GM23248 (cell line): Measurements from ENCODE around the gene C1orf87. TPM values are rescaled to one million over a fixed set of nuclear protein-coding genes. Genes with fewer than 3 reads are reported as not detected.
A peak's percentile ranks its signal among the peaks of the same experiment; 100 is the strongest.

Experiments used
- DNase-seq: peaks from one replicate; pipeline ENCODE4 v3.0.0-alpha.2; 2015
- H2AFZ ChIP-seq: fragments of 200-600 bp; sonication (generic); 2 replicates; pipeline ENCODE4 v1.6.1; 2016; ENCODE audit warnings: antibody characterized with exemption
- H3F3A ChIP-seq: fragments of 200-600 bp; sonication (generic); 2 replicates; pipeline ENCODE4 v1.6.1; 2016; ENCODE audit warnings: mild to moderate bottlenecking, antibody characterized with exemption, mixed run types; ENCODE audit not compliant: insufficient read depth
- H3K27ac ChIP-seq: fragments of 200-600 bp; sonication (generic); 2 replicates; pipeline ENCODE4 v1.5.1; 2016; ENCODE audit warnings: mild to moderate bottlenecking
- H3K27me3 ChIP-seq: fragments of 200-600 bp; sonication (generic); replicated peaks from 2 replicates; pipeline ENCODE4 v1.6.1; 2016; ENCODE audit warnings: mild to moderate bottlenecking; ENCODE audit not compliant: insufficient read depth
- H3K36me3 ChIP-seq: fragments of 200-600 bp; sonication (generic); 2 replicates; pipeline ENCODE4 v1.6.1; 2016; ENCODE audit warnings: low read depth, mild to moderate bottlenecking
- H3K4me1 ChIP-seq: fragments of 200-600 bp; sonication (generic); 2 replicates; pipeline ENCODE4 v1.6.1; 2016; ENCODE audit warnings: mild to moderate bottlenecking; ENCODE audit not compliant: insufficient read depth
- H3K4me2 ChIP-seq: fragments of 200-600 bp; sonication (generic); one replicate; pipeline ENCODE4 v1.6.1; 2016; ENCODE audit warnings: mild to moderate bottlenecking; ENCODE audit not compliant: unreplicated experiment
- H3K4me3 ChIP-seq: fragments of 200-600 bp; sonication (generic); 2 replicates; pipeline ENCODE4 v1.5.1; 2016; ENCODE audit warnings: mild to moderate bottlenecking
- H3K79me2 ChIP-seq: fragments of 200-600 bp; sonication (generic); 2 replicates; pipeline ENCODE4 v1.6.1; 2016; ENCODE audit warnings: mild to moderate bottlenecking; ENCODE audit not compliant: insufficient read depth
- H3K9ac ChIP-seq: fragments of 200-600 bp; sonication (generic); 2 replicates; pipeline ENCODE4 v1.6.1; 2016; ENCODE audit warnings: mild to moderate bottlenecking
- H3K9me2 ChIP-seq: fragments of 200-600 bp; sonication (generic); 2 replicates; pipeline ENCODE4 v1.6.1; 2016; ENCODE audit warnings: mixed run types, mild to moderate bottlenecking, moderate library complexity; ENCODE audit not compliant: insufficient read depth
- H3K9me3 ChIP-seq: fragments of 200-600 bp; sonication (generic); one replicate; pipeline ENCODE4 v1.6.1; 2017; ENCODE audit warnings: low read depth
- H4K20me1 ChIP-seq: fragments of 200-600 bp; sonication (generic); 2 replicates; pipeline ENCODE4 v1.6.0; 2016; ENCODE audit not compliant: insufficient read depth
- EZH2 ChIP-seq: fragments of 200-600 bp; sonication (generic); IDR thresholded peaks from 2 replicates; pipeline ENCODE4 v1.6.1; 2018; ENCODE audit warnings: antibody characterized with exemption, mild to moderate bottlenecking; ENCODE audit not compliant: insufficient read depth, poor library complexity, severe bottlenecking
- EZH2phosphoT487 ChIP-seq: fragments of 200-600 bp; sonication (generic); IDR thresholded peaks from 2 replicates; pipeline ENCODE4 v1.6.1; 2018; ENCODE audit warnings: antibody characterized with exemption, moderate library complexity, mild to moderate bottlenecking, low read depth; ENCODE audit not compliant: insufficient read depth
- WGBS, 2 experiments: methylation state at CpG; one replicate each; pipeline ENCODE4 v1.1.6; 2015 to 2017; ENCODE audit warnings: low lambda C conversion rate in 2 of 2, low coverage in 1 of 2; ENCODE audit errors: missing lambda C conversion rate in 2 of 2; 5-methylcytosine and 5-hydroxymethylcytosine counted together
- in situ Hi-C: fragments of 300-500 bp; cut with MboI; formaldehyde crosslinking; loops from 2 replicates; pipeline ENCODE4 v1.15.0; 2020
- polyA plus RNA-seq: library from polyadenylated mRNA; unstranded; fragments of >200 nt; fragmentation: Nextera tagmentation; extraction: Ambion mirVana; gene quantifications from 2 replicates; pipeline ENCODE4 v1.2.1, GENCODE V29; 2016
- total RNA-seq: library from RNA; depleted of rRNA; stranded (reverse); fragments of >200 nt; shearing (Covaris generic); gene quantifications from 2 replicates; pipeline ENCODE4 v1.2.3, GENCODE V29; 2014

Gene C1orf87
- total and polyA plus RNA-seq, 2 experiments from 2014 or later = not detected

DNA sequence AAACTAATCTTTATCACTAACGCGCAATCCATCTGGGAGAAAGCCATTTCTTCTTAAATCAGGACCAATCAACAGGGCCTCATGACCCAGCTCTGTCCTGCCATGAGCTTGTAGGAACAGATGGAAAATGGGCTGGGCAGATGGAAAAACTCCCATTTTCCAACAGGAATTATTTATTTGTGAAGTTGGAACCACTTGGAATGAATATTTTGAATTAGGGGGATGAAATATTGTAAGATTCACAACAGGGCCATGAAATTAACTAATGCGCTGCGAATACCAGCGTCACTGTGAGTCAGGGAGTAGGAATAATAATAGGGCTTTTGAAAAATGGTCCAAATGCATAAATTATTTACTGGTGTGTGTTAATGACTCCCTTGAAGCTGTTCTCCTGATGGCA lies 93.9 kb downstream of the C1orf87 start:
- H3K4me3 ChIP-seq = no peak overlapping the region
- H4K20me1 ChIP-seq = no peaks in the 10 kb centered on the region
- no peaks in the 10 kb centered on the region for H3K36me3 ChIP-seq
- H3K4me1 ChIP-seq = no peaks in the 10 kb centered on the region
- no peak overlapping the region for H2AFZ ChIP-seq
- no peak overlapping the region for H3K4me2 ChIP-seq
- WGBS, 2 experiments = 59 to 67% methylated on average over 5 of the region's 5 CpGs
- H3F3A ChIP-seq = no peaks in the 10 kb centered on the region
- no peaks in the 10 kb centered on the region for H3K9me2 ChIP-seq
- in situ Hi-C loops = loop anchor here (25.0 kb wide), 1 partner anchor 1858 kb away; no protein-coding TSS in a partner anchor
- H3K27me3 ChIP-seq = peaks cover 18% of the 10 kb centered on the region
- H3K27ac ChIP-seq = no peak overlapping the region
- TF ChIP-seq EZH2phosphoT487 (no peak), EZH2 (no peak)
- no peaks in the 10 kb centered on the region for H3K79me2 ChIP-seq
- no peak overlapping the region for H3K9ac ChIP-seq
- no peak for DNase-seq
- H3K9me3 ChIP-seq = no peaks in the 10 kb centered on the region

DNA sequence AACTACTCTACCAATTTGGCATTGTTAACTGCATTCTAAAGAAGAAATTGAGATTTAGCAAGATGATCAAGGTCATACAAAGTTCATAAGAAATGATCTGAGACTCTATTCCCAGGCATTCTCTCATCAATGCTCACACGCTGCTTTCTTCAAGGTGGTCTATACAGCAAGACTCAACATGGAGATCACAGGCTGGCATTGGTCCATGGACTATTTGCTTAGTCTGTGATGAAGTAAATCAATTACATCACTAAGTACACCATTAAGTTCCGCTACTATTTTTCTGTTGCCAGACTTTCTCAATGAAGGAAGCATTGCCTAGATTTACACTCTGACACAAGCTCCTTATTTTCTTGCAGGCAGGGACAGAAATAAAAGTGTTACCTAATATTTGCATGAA lies 95.1 kb downstream of the C1orf87 start:
- no peak overlapping the region for H3K9ac ChIP-seq
- no peak overlapping the region for H2AFZ ChIP-seq
- DNase-seq = no peak
- 90 to 92% methylated on average over 2 of the region's 2 CpGs for WGBS, 2 experiments
- peaks cover 23% of the 10 kb centered on the region for H3K27me3 ChIP-seq
- TF ChIP-seq EZH2phosphoT487 (no peak), EZH2 (no peak)
- H3K4me3 ChIP-seq = no peak overlapping the region
- H3K9me2 ChIP-seq = no peaks in the 10 kb centered on the region
- no peak overlapping the region for H3K27ac ChIP-seq
- no peaks in the 10 kb centered on the region for H3K4me1 ChIP-seq
- H3K4me2 ChIP-seq = no peak overlapping the region
- in situ Hi-C loops = loop anchor here (25.0 kb wide), 1 partner anchor 1859 kb away; no protein-coding TSS in a partner anchor
- no peaks in the 10 kb centered on the region for H3K9me3 ChIP-seq
- H3F3A ChIP-seq = no peaks in the 10 kb centered on the region
- H4K20me1 ChIP-seq = no peaks in the 10 kb centered on the region
- H3K36me3 ChIP-seq = no peaks in the 10 kb centered on the region
- H3K79me2 ChIP-seq = no peaks in the 10 kb centered on the region

DNA sequence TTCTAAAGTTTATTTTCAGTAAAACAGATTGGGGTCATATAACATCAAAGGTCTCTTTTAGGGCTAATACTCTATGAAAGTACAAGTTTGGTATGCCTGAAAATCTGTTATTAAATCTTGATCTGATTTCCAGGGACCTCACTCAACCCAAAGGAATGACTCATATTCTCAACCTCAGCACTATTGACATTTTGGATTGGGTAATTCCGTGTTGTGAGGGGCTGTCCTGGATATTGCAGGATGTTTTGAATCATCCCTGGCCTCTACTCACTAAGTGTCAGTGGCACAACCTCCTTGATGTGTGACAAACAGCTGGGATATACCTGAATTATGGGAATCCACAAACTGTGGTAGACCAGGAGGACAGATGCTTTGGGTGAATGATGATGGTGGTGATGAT lies 95.5 kb downstream of the C1orf87 start:
- peaks cover 25% of the 10 kb centered on the region for H3K27me3 ChIP-seq
- no peak overlapping the region for H3K4me2 ChIP-seq
- H3F3A ChIP-seq = no peaks in the 10 kb centered on the region
- H3K9ac ChIP-seq = no peak overlapping the region
- in situ Hi-C loops = loop anchor here (25.0 kb wide), 1 partner anchor 1859 kb away; no protein-coding TSS in a partner anchor
- TF ChIP-seq EZH2phosphoT487 (no peak), EZH2 (no peak)
- no peaks in the 10 kb centered on the region for H3K36me3 ChIP-seq
- H3K79me2 ChIP-seq = no peaks in the 10 kb centered on the region
- H3K27ac ChIP-seq = no peak overlapping the region
- DNase-seq = peak; percentile 38
- WGBS, 2 experiments = 20 to 24% methylated on average over 1 of the region's 1 CpG
- no peak overlapping the region for H2AFZ ChIP-seq
- no peaks in the 10 kb centered on the region for H3K9me2 ChIP-seq
- H3K4me3 ChIP-seq = no peak overlapping the region
- H4K20me1 ChIP-seq = no peaks in the 10 kb centered on the region
- no peaks in the 10 kb centered on the region for H3K4me1 ChIP-seq
- H3K9me3 ChIP-seq = no peaks in the 10 kb centered on the region

DNA sequence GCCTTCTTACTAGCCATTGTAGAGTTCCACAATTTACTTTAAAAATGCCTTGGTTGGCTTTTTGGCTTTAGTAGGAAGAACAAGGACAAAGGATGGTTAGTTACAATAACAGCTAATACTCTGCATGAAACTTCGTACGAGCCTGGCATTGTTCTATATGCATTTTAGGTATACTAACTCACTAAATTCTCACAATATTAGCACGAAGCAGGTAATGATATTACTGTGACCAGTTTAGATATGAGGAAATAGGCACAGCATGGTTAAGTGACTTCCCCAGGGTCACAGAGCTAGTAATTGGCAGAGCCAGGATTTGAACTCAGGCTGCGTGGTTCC lies 96.5 kb downstream of the C1orf87 start:
- DNase-seq = no peak
- no peak for TF ChIP-seq EZH2phosphoT487
- no peak for TF ChIP-seq EZH2
- in situ Hi-C loops = loop anchor here (25.0 kb wide), 1 partner anchor 1860 kb away; no protein-coding TSS in a partner anchor
- Histone ChIP-seq H3K79me2 (no peaks in the 10 kb centered on the region), H3K27ac (no peak overlapping the region), H3K27me3 (peaks cover 25% of the 10 kb centered on the region), H2AFZ (no peak overlapping the region), H3K9me3 (no peaks in the 10 kb centered on the region), H3F3A (no peaks in the 10 kb centered on the region), H3K4me3 (no peak overlapping the region), H3K9me2 (no peaks in the 10 kb centered on the region), H3K9ac (no peak overlapping the region), H3K36me3 (no peaks in the 10 kb centered on the region), H3K4me1 (no peaks in the 10 kb centered on the region), H3K4me2 (no peak overlapping the region), H4K20me1 (no peaks in the 10 kb centered on the region)
- WGBS, 2 experiments = 70 to 82% methylated on average over 4 of the region's 4 CpGs
